Ascending aorta (tissue), 2 donors: ENCODE measurements around the gene TBL3. TPM values are rescaled to one million over a fixed set of nuclear protein-coding genes. Genes with fewer than 3 reads are reported as not detected.

Experiments used
- DNase-seq, 2 donors: peaks; one replicate each; pipeline ENCODE4 v3.0.0-alpha.2; 2019; ENCODE audit warnings: low spot score in 2 of 2
- H3K27ac ChIP-seq, 2 donors: fragments of 200-600 bp; sonication (generic); one replicate each; pipeline ENCODE4 v1.5.1; 2016 to 2017; ENCODE audit warnings: mild to moderate bottlenecking in 1 of 2
- H3K27me3 ChIP-seq: fragments of 200-600 bp; sonication (generic); one replicate; pipeline ENCODE4 v1.5.1; 2017
- H3K36me3 ChIP-seq, 2 donors: fragments of 200-600 bp; sonication (generic); one replicate each; pipeline ENCODE4 v1.5.1; 2016
- H3K4me1 ChIP-seq, 2 donors: fragments of 200-600 bp; sonication (generic); one replicate each; pipeline ENCODE4 v1.5.1; 2016 to 2017; ENCODE audit warnings: mild to moderate bottlenecking in 1 of 2
- H3K4me3 ChIP-seq, 2 donors: fragments of 200-600 bp; sonication (generic); one replicate each; pipeline ENCODE4 v1.5.1; 2016 to 2017; ENCODE audit warnings: mild to moderate bottlenecking in 1 of 2
- H3K9me3 ChIP-seq, 2 donors: fragments of 200-600 bp; sonication (generic); one replicate each; pipeline ENCODE4 v1.5.1; 2016
- CTCF ChIP-seq, 3 experiments: fragments of 200-600 bp in 2 of 3; fragments of 450-650 bp in 1 of 3; sonication (generic) in 2 of 3; IDR thresholded peaks; one replicate each; pipeline ENCODE4 v1.5.1; 2016 to 2019; ENCODE audit warnings: antibody characterized with exemption in 3 of 3, mild to moderate bottlenecking in 1 of 3, moderate library complexity in 1 of 3
- intact Hi-C: fragments of 100-400 bp; cut with DNase I; formaldehyde crosslinking; loops from one replicate; pipeline ENCODE4 v1.15.1; 2023
- total RNA-seq: library from RNA; depleted of rRNA; stranded (reverse); fragments of >200 nt; gene quantifications from one replicate; pipeline ENCODE4 v1.1.0, GENCODE V29; 2016

The TBL3 gene
- total RNA-seq, 1 donor from 2014 or later = 55.7 TPM

GRCh38 chr16:1965396-1966001 lies 6.4 kb upstream of the TBL3 start:
- DNase-seq = no peak
- intact Hi-C loops = loop anchor here (10.0 kb wide), 1 partner anchor 549 kb away; the partner anchor contains the start of gene ATP6V0C
- H3K4me3 ChIP-seq = peak overlapping the region; percentile 92 to 94

GRCh38 chr16:1966460-1966859 lies 5.4 kb upstream of the TBL3 start, which contains the start of gene RNF151:
RNF151 (plus strand) TSS chr16:1966856; CDS start chr16:1966882, 26 bp downstream.
- no peaks in the 10 kb centered on the region for H3K9me3 ChIP-seq
- DNase-seq = no peak
- H3K27ac ChIP-seq = peak within 1 kb of the TSS; percentile 99
- intact Hi-C loops = loop anchor here (10.0 kb wide), 1 partner anchor 548 kb away; the partner anchor contains the start of gene ATP6V0C
- H3K4me3 ChIP-seq = peak within 1 kb of the TSS; percentile 92 to 94
- TF ChIP-seq CTCF (IDR thresholded peaks at IDR 0.05) = no peak
- H3K4me1 ChIP-seq = peaks cover 6 to 17% of the 10 kb centered on the region in 2 donors
- peaks cover 20 to 26% of the 10 kb centered on the region in 2 donors for H3K36me3 ChIP-seq
- H3K27me3 ChIP-seq = no peaks in the 10 kb centered on the region

More at GRCh38 chr16:1965396-1966001, 6.4 kb upstream of the TBL3 start:
- TF ChIP-seq CTCF (IDR thresholded peaks at IDR 0.05) = no peak
- Histone ChIP-seq H3K4me1 (peaks cover 2 to 13% of the 10 kb centered on the region in 2 donors), H3K27me3 (no peaks in the 10 kb centered on the region), H3K36me3 (peaks cover 24 to 29% of the 10 kb centered on the region in 2 donors), H3K9me3 (no peaks in the 10 kb centered on the region), H3K27ac (peak overlapping the region; percentile 99)

- intact Hi-C loops = loop anchor here (10.0 kb wide), 1 partner anchor 546 kb away; the partner anchor contains the start of gene ATP6V0C
- Histone ChIP-seq H3K9me3 (no peaks in the 10 kb centered on the region), H3K27me3 (no peaks in the 10 kb centered on the region), H3K4me3 (no peak overlapping the region), H3K4me1 (peaks cover 16 to 24% of the 10 kb centered on the region in 2 donors), H3K36me3 (peaks cover 1 to 7% of the 10 kb centered on the region in 2 donors), H3K27ac (no peak overlapping the region)
- TF ChIP-seq CTCF (IDR thresholded peaks at IDR 0.05) = no peak
- DNase-seq = no peak
These were observed 3.5 kb upstream of the TBL3 start for GRCh38 chr16:1968146-1968953.

- intact Hi-C loops = loop anchor here (5.0 kb wide), 1 partner anchor 250 kb away; the partner anchor contains the start of gene E4F1
- H3K4me1 ChIP-seq = peaks cover 14 to 16% of the 10 kb centered on the region in 2 donors
- H3K27ac ChIP-seq = no peak overlapping the region
- H3K9me3 ChIP-seq = no peaks in the 10 kb centered on the region
- H3K4me3 ChIP-seq = peak overlapping the region; percentile 90 to 95
- TF ChIP-seq CTCF (IDR thresholded peaks at IDR 0.05) = no peak
- no peak for DNase-seq
- H3K27me3 ChIP-seq = no peaks in the 10 kb centered on the region
- H3K36me3 ChIP-seq = peaks cover 32 to 34% of the 10 kb centered on the region in 2 donors
These were observed 631 bp downstream of the TBL3 start for GRCh38 chr16:1972490-1972877.

GRCh38 chr16:1973461-1974156 lies 1.8 kb downstream of the TBL3 start:
- no peak for DNase-seq
- intact Hi-C loops = loop anchor here (5.0 kb wide), 1 partner anchor 249 kb away; the partner anchor contains the start of gene E4F1
- Histone ChIP-seq H3K27ac (no peak overlapping the region), H3K36me3 (peaks cover 43 to 45% of the 10 kb centered on the region in 2 donors), H3K9me3 (no peaks in the 10 kb centered on the region), H3K4me3 (no peak overlapping the region), H3K4me1 (peaks cover 14 to 16% of the 10 kb centered on the region in 2 donors), H3K27me3 (no peaks in the 10 kb centered on the region)
- no peak for TF ChIP-seq CTCF (IDR thresholded peaks at IDR 0.05)
